SK-N-SH (cell line): ENCODE measurements around the gene PARVG. TPM values are rescaled to one million over a fixed set of nuclear protein-coding genes. Genes with fewer than 3 reads are reported as not detected.

Source experiments
- CTCF ChIA-PET: fragments of 300-600, 350-600 bp; formaldehyde crosslinking; extraction: SDS; loops from one replicate; lab custom pipeline; 2021; lab: Yijun Ruan, JAX
- POLR2A ChIA-PET: fragments of 350-600 bp; sonication (Branson Sonifier 250); formaldehyde crosslinking; extraction: SDS; loops from one replicate; lab custom pipeline; 2020; ENCODE audit warnings: antibody characterized with exemption, inconsistent platforms; lab: Yijun Ruan, JAX
- DNase-seq: peaks from one replicate; pipeline ENCODE4 v3.0.0; 2012
- H2AFZ ChIP-seq: fragments of 200-600 bp; sonication (generic); 2 replicates; pipeline ENCODE4 v1.8.1; 2016; ENCODE audit warnings: antibody characterized with exemption, mild to moderate bottlenecking, low read depth
- H3F3A ChIP-seq: fragments of 200-600 bp; sonication (generic); replicated peaks from 2 replicates; pipeline ENCODE3; 2016; ENCODE audit warnings: antibody characterized with exemption, mild to moderate bottlenecking; ENCODE audit not compliant: insufficient read depth
- H3K27ac ChIP-seq, 2 experiments: fragments of 200-500 bp in 1 of 2; fragments of 200-600 bp in 1 of 2; sonication (Bioruptor generic) in 1 of 2; sonication (generic), shearing (Covaris generic) in 1 of 2; 2 replicates each; pipeline versions ENCODE4 v1.5.1 to v1.6.1; 2014 to 2016; ENCODE audit warnings: low read depth in 2 of 2, inconsistent platforms in 1 of 2, low read length in 1 of 2, mild to moderate bottlenecking in 1 of 2, mixed read lengths in 1 of 2
- H3K27me3 ChIP-seq: fragments of 200-600 bp; sonication (generic), shearing (Covaris generic); 2 replicates; pipeline ENCODE4 v1.6.1; 2016; ENCODE audit warnings: mixed run types; ENCODE audit not compliant: insufficient read depth
- H3K36me3 ChIP-seq, 2 experiments: fragments of 200-500 bp in 1 of 2; fragments of 200-600 bp in 1 of 2; sonication (Bioruptor generic) in 1 of 2; sonication (generic) in 1 of 2; replicated peaks in 1 of 2; 2 replicates each; pipeline versions ENCODE3 to v1.5.1; 2014 to 2016; ENCODE audit warnings: low read length in 1 of 2, mild to moderate bottlenecking in 1 of 2; ENCODE audit not compliant: insufficient read depth in 2 of 2, control insufficient read depth in 1 of 2
- H3K4me1 ChIP-seq, 2 experiments: fragments of 200-500 bp in 1 of 2; fragments of 200-600 bp in 1 of 2; sonication (Bioruptor generic) in 1 of 2; sonication (generic), shearing (Covaris generic) in 1 of 2; 2 replicates each; pipeline versions ENCODE4 v1.5.1 to v1.6.1; 2014 to 2016; ENCODE audit warnings: low read depth in 1 of 2, low read length in 1 of 2, mixed run types in 1 of 2; ENCODE audit not compliant: insufficient read depth in 2 of 2, control insufficient read depth in 1 of 2
- H3K4me2 ChIP-seq: fragments of 200-600 bp; sonication (generic), shearing (Covaris generic); 2 replicates; pipeline ENCODE4 v1.6.1; 2017; ENCODE audit warnings: mixed run types
- H3K4me3 ChIP-seq, 2 experiments: fragments of 200-500 bp in 1 of 2; fragments of 200-600 bp in 1 of 2; sonication (Bioruptor generic) in 1 of 2; sonication (generic), shearing (Covaris generic) in 1 of 2; 2 replicates each; pipeline versions ENCODE4 v1.5.1 to v1.8.1; 2014 to 2016; ENCODE audit warnings: low read depth in 2 of 2, inconsistent platforms in 1 of 2, low read length in 1 of 2, mild to moderate bottlenecking in 1 of 2, mixed read lengths in 1 of 2, moderate library complexity in 1 of 2
- H3K79me2 ChIP-seq: fragments of 200-600 bp; sonication (generic); 2 replicates; pipeline ENCODE4 v1.8.1; 2017; ENCODE audit warnings: mild to moderate bottlenecking; ENCODE audit not compliant: insufficient read depth
- H3K9ac ChIP-seq: fragments of 200-600 bp; sonication (generic); 2 replicates; pipeline ENCODE4 v1.6.1; 2017; ENCODE audit warnings: mixed run types
- H3K9me2 ChIP-seq: fragments of 200-600 bp; sonication (generic); 2 replicates; pipeline ENCODE4 v1.6.1; 2017; ENCODE audit warnings: mixed run types
- H3K9me3 ChIP-seq: fragments of 200-600 bp; sonication (generic); 2 replicates; pipeline ENCODE4 v1.6.1; 2017; ENCODE audit warnings: mixed run types, mild to moderate bottlenecking, moderate library complexity
- H4K20me1 ChIP-seq: fragments of 200-600 bp; sonication (generic); 2 replicates; pipeline ENCODE4 v1.6.1; 2017; ENCODE audit warnings: mild to moderate bottlenecking, mixed run types; ENCODE audit not compliant: insufficient read depth
- CHD2 ChIP-seq: fragments of 150-350 bp; IDR thresholded peaks from 2 replicates; pipeline ENCODE4 v1.6.1; 2018; ENCODE audit warnings: low read length; ENCODE audit not compliant: partially characterized antibody
- ELF1 ChIP-seq: IDR thresholded peaks from 2 replicates; pipeline ENCODE4 v1.4.0; 2012
- FOSL2 ChIP-seq: IDR thresholded peaks from 2 replicates; pipeline ENCODE4 v1.4.0; 2012; ENCODE audit warnings: low read depth, mild to moderate bottlenecking, moderate library complexity, borderline replicate concordance
- GATA2 ChIP-seq: sonication (generic); formaldehyde crosslinking; IDR thresholded peaks from 2 replicates; pipeline ENCODE4 v1.5.0; 2020; ENCODE audit warnings: mild to moderate bottlenecking, missing genetic modification reagents
- JUND ChIP-seq: IDR thresholded peaks from 2 replicates; pipeline ENCODE4 v1.4.0; 2012
- NFIC ChIP-seq: IDR thresholded peaks from 2 replicates; pipeline ENCODE4 v1.4.0; 2012; ENCODE audit warnings: borderline replicate concordance
- RAD21 ChIP-seq: IDR thresholded peaks from 2 replicates; pipeline ENCODE4 v1.6.1; 2012; ENCODE audit warnings: mild to moderate bottlenecking, low read length
- RCOR1 ChIP-seq: fragments of 150-350 bp; IDR thresholded peaks from 2 replicates; pipeline ENCODE4 v1.6.1; 2017; ENCODE audit warnings: antibody characterized with exemption, low read length
- RFX5 ChIP-seq: IDR thresholded peaks from 2 replicates; pipeline ENCODE4 v1.6.1; 2012; ENCODE audit warnings: mild to moderate bottlenecking, improper control_type of control experiment, low read length
- RXRA ChIP-seq: IDR thresholded peaks from 2 replicates; pipeline ENCODE4 v1.4.0; 2012; ENCODE audit warnings: low read depth, mild to moderate bottlenecking, borderline replicate concordance
- SIN3A ChIP-seq: IDR thresholded peaks from 2 replicates; pipeline ENCODE4 v1.6.1; 2012; ENCODE audit warnings: low read depth, mild to moderate bottlenecking, low read length, moderate library complexity, borderline replicate concordance
- TCF12 ChIP-seq: IDR thresholded peaks from 2 replicates; pipeline ENCODE4 v1.4.0; 2012
- TEAD4 ChIP-seq: IDR thresholded peaks from 2 replicates; pipeline ENCODE4 v1.4.0; 2012; ENCODE audit warnings: mild to moderate bottlenecking, borderline replicate concordance; ENCODE audit not compliant: insufficient read depth
- WGBS: methylation state at CpG from one replicate; pipeline ENCODE4 v1.1.6; 2017; ENCODE audit warnings: low lambda C conversion rate; 5-methylcytosine and 5-hydroxymethylcytosine counted together
- polyA plus RNA-seq, 3 experiments: library from polyadenylated mRNA; depleted of rRNA; stranded (reverse); fragments of >200 nt; gene quantifications; 2 replicates each; pipeline ENCODE4 v1.2.3, GENCODE V29; 2012
- TF ChIP-seq, protein P1 (sequence below): IDR thresholded peaks from 2 replicates; pipeline ENCODE4 v1.4.0; 2012; ENCODE audit warnings: low read depth, borderline replicate concordance
- TF ChIP-seq, protein P2 (sequence below): IDR thresholded peaks from 2 replicates; pipeline ENCODE4 v1.6.1; 2012; ENCODE audit warnings: mild to moderate bottlenecking, low read depth, low read length, moderate library complexity
- TF ChIP-seq, protein P3 (sequence below): IDR thresholded peaks from 2 replicates; pipeline ENCODE4 v1.4.0; 2012; ENCODE audit warnings: low read depth, borderline replicate concordance
- TF ChIP-seq, protein P4 (sequence below): IDR thresholded peaks from 2 replicates; pipeline ENCODE4 v1.4.0; 2012; ENCODE audit warnings: low read depth
- TF ChIP-seq, protein P5 (sequence below): IDR thresholded peaks from 2 replicates; pipeline ENCODE4; 2012

PARVG gene
- polyA plus RNA-seq, 1 of the 3 experiments (the other 2 are of a cell fraction), result 0.05 TPM

DNA sequence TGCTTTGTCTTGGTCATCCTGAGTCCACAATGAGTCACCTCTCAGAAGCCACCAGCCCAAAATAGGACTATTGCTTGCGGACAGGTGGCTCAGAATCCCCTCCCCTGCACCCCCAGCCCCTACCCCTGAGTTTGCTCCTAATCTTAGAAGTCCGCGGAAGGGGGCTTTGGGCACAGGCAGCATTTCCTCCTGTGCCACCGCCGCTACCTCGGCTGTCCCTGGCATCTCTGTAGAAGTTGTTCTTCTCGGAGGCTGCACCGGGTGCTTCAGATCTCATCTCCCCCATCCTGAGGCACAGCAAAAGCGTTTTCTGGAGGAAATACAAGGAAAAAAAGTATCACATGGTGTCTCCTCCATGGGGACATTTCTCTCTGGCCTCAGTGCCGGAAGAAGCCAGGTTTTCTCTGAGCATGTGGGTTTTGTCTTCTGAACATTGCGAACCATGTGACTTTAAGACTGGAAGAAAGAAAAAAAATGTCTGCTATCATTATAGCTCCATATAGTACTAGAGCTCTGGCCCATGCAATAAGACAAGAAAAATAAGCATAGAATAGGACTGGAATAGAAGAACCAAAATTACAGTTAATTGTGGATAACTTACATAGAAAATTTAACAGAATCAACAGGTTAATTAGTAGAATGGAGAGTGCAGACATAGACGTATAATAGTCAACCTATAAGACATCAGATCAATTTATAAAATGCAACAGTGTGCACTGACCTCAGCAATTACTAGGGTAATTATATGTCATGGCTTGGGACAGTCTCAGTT lies 68.8 kb downstream of the PARVG start:
- WGBS, result 60% methylated on average over 11 of the region's 12 CpGs
- Histone ChIP-seq H3K9me2 (no peaks in the 10 kb centered on the region), H3K9me3 (no peaks in the 10 kb centered on the region), H2AFZ (no peak overlapping the region)
- CTCF ChIA-PET, result no interaction called here
- TF ChIP-seq RAD21, result no peak
- TF ChIP-seq, protein P1, sequence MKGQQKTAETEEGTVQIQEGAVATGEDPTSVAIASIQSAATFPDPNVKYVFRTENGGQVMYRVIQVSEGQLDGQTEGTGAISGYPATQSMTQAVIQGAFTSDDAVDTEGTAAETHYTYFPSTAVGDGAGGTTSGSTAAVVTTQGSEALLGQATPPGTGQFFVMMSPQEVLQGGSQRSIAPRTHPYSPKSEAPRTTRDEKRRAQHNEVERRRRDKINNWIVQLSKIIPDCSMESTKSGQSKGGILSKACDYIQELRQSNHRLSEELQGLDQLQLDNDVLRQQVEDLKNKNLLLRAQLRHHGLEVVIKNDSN, result no peak
- TF ChIP-seq TCF12, result no peak
- TF ChIP-seq GATA2, result no peak
- no peak for TF ChIP-seq RXRA
- no peak for TF ChIP-seq NFIC
- no peak for TF ChIP-seq ELF1
- TF ChIP-seq FOSL2, result no peak
- TF ChIP-seq CHD2, result no peak
- TF ChIP-seq TEAD4, result no peak
- TF ChIP-seq, protein P2, sequence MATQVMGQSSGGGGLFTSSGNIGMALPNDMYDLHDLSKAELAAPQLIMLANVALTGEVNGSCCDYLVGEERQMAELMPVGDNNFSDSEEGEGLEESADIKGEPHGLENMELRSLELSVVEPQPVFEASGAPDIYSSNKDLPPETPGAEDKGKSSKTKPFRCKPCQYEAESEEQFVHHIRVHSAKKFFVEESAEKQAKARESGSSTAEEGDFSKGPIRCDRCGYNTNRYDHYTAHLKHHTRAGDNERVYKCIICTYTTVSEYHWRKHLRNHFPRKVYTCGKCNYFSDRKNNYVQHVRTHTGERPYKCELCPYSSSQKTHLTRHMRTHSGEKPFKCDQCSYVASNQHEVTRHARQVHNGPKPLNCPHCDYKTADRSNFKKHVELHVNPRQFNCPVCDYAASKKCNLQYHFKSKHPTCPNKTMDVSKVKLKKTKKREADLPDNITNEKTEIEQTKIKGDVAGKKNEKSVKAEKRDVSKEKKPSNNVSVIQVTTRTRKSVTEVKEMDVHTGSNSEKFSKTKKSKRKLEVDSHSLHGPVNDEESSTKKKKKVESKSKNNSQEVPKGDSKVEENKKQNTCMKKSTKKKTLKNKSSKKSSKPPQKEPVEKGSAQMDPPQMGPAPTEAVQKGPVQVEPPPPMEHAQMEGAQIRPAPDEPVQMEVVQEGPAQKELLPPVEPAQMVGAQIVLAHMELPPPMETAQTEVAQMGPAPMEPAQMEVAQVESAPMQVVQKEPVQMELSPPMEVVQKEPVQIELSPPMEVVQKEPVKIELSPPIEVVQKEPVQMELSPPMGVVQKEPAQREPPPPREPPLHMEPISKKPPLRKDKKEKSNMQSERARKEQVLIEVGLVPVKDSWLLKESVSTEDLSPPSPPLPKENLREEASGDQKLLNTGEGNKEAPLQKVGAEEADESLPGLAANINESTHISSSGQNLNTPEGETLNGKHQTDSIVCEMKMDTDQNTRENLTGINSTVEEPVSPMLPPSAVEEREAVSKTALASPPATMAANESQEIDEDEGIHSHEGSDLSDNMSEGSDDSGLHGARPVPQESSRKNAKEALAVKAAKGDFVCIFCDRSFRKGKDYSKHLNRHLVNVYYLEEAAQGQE, result no peak
- TF ChIP-seq RFX5, result no peak
- TF ChIP-seq, protein P3, sequence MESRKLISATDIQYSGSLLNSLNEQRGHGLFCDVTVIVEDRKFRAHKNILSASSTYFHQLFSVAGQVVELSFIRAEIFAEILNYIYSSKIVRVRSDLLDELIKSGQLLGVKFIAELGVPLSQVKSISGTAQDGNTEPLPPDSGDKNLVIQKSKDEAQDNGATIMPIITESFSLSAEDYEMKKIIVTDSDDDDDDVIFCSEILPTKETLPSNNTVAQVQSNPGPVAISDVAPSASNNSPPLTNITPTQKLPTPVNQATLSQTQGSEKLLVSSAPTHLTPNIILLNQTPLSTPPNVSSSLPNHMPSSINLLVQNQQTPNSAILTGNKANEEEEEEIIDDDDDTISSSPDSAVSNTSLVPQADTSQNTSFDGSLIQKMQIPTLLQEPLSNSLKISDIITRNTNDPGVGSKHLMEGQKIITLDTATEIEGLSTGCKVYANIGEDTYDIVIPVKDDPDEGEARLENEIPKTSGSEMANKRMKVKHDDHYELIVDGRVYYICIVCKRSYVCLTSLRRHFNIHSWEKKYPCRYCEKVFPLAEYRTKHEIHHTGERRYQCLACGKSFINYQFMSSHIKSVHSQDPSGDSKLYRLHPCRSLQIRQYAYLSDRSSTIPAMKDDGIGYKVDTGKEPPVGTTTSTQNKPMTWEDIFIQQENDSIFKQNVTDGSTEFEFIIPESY, result no peak
- TF ChIP-seq, protein P4, sequence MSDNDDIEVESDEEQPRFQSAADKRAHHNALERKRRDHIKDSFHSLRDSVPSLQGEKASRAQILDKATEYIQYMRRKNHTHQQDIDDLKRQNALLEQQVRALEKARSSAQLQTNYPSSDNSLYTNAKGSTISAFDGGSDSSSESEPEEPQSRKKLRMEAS, result no peak
- TF ChIP-seq RCOR1, result no peak
- TF ChIP-seq SIN3A, result no peak
- no peak for TF ChIP-seq JUND
- TF ChIP-seq, protein P5, sequence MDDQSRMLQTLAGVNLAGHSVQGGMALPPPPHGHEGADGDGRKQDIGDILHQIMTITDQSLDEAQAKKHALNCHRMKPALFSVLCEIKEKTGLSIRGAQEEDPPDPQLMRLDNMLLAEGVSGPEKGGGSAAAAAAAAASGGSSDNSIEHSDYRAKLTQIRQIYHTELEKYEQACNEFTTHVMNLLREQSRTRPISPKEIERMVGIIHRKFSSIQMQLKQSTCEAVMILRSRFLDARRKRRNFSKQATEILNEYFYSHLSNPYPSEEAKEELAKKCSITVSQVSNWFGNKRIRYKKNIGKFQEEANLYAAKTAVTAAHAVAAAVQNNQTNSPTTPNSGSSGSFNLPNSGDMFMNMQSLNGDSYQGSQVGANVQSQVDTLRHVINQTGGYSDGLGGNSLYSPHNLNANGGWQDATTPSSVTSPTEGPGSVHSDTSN, result no peak
- TF ChIP-seq, all 33 proteins: peak for 0
- H3K27ac ChIP-seq, result no peak overlapping the region
- DNase-seq, result no peak
- no peaks in the 10 kb centered on the region for H3K79me2 ChIP-seq
- H4K20me1 ChIP-seq, result no peaks in the 10 kb centered on the region
- H3K4me3 ChIP-seq, result no peak overlapping the region
- H3K4me2 ChIP-seq, result no peak overlapping the region
- no peaks in the 10 kb centered on the region for H3K4me1 ChIP-seq
- H3K9ac ChIP-seq, result no peak overlapping the region
- no peaks in the 10 kb centered on the region for H3K36me3 ChIP-seq
- no peaks in the 10 kb centered on the region for H3K27me3 ChIP-seq
- no peaks in the 10 kb centered on the region for H3F3A ChIP-seq
- POLR2A ChIA-PET, result no interaction called here
